OCI-LY1 (cell line): ENCODE results near the gene FBXW9.

Experiments used
- H2AFZ ChIP-seq: fragments of 200-600 bp; sonication (generic), shearing (Covaris generic); 2 replicates; pipeline ENCODE4 v1.6.0; 2014; ENCODE audit warnings: antibody characterized with exemption, mild to moderate bottlenecking, low read length
- H3F3A ChIP-seq: fragments of 200-600 bp; sonication (generic), shearing (Covaris generic); 2 replicates; pipeline ENCODE4 v1.6.0; 2014; ENCODE audit warnings: mild to moderate bottlenecking, antibody characterized with exemption, low read length, moderate library complexity; ENCODE audit not compliant: insufficient read depth
- H3K27ac ChIP-seq: fragments of 200-600 bp; sonication (generic); 2 replicates; pipeline ENCODE4 v1.5.1; 2014; ENCODE audit warnings: low read length, mixed run types, mild to moderate bottlenecking, low read depth; ENCODE audit not compliant: poor library complexity, severe bottlenecking
- H3K27me3 ChIP-seq: fragments of 200-600 bp; sonication (generic); 2 replicates; pipeline ENCODE4 v1.6.0; 2014; ENCODE audit warnings: antibody characterized with exemption, mild to moderate bottlenecking, low read length, moderate library complexity; ENCODE audit not compliant: insufficient read depth
- H3K36me3 ChIP-seq: fragments of 200-600 bp; sonication (generic); 2 replicates; pipeline ENCODE4 v1.6.1; 2014; ENCODE audit warnings: mild to moderate bottlenecking, antibody characterized with exemption, low read length, moderate library complexity, mixed read lengths; ENCODE audit not compliant: insufficient read depth
- H3K4me1 ChIP-seq: fragments of 200-600 bp; sonication (generic); 2 replicates; pipeline ENCODE4 v1.5.1; 2014; ENCODE audit warnings: mild to moderate bottlenecking, low read length, moderate library complexity; ENCODE audit not compliant: insufficient read depth, severe bottlenecking
- H3K4me2 ChIP-seq: fragments of 200-600 bp; sonication (generic), shearing (Covaris generic); 2 replicates; pipeline ENCODE4 v1.6.1; 2014; ENCODE audit warnings: low read length
- H3K4me3 ChIP-seq: fragments of 200-600 bp; sonication (generic); 2 replicates; pipeline ENCODE4 v1.5.1; 2014; ENCODE audit warnings: low read length, low read depth, mild to moderate bottlenecking, mixed read lengths; ENCODE audit not compliant: poor library complexity, severe bottlenecking
- H3K79me2 ChIP-seq: fragments of 200-600 bp; shearing (Covaris generic); 2 replicates; pipeline ENCODE4 v1.6.1; 2016; ENCODE audit warnings: mixed run types, low read length, mixed read lengths; ENCODE audit not compliant: insufficient read depth
- H3K9ac ChIP-seq: fragments of 200-600 bp; sonication (generic), shearing (Covaris generic); 2 replicates; pipeline ENCODE4 v1.6.1; 2014; ENCODE audit warnings: mild to moderate bottlenecking, low read length, mixed read lengths
- H3K9me2 ChIP-seq: fragments of 200-600 bp; sonication (generic), shearing (Covaris generic); 2 replicates; pipeline ENCODE4 v1.6.1; 2014; ENCODE audit warnings: low read depth, mild to moderate bottlenecking, low read length, mixed read lengths
- H3K9me3 ChIP-seq: fragments of 200-600 bp; shearing (Covaris generic); 2 replicates; pipeline ENCODE4 v1.6.1; 2014; ENCODE audit warnings: low read length, mixed read lengths
- H4K20me1 ChIP-seq: fragments of 200-600 bp; sonication (generic), shearing (Covaris generic); 2 replicates; pipeline ENCODE4 v1.6.0; 2016; ENCODE audit warnings: mild to moderate bottlenecking, low read length; ENCODE audit not compliant: insufficient read depth
- CTCF ChIP-seq: fragments of 200-600 bp; sonication (generic), shearing (Covaris generic); IDR thresholded peaks from 2 replicates; pipeline ENCODE4 v1.5.1; 2017; ENCODE audit warnings: mild to moderate bottlenecking, antibody characterized with exemption, low read length, moderate library complexity, mixed read lengths
- EZH2 ChIP-seq: fragments of 200-600 bp; sonication (generic), shearing (Covaris generic); IDR thresholded peaks from 2 replicates; pipeline ENCODE4 v1.8.0; 2017; ENCODE audit warnings: borderline replicate concordance, mixed run types, mild to moderate bottlenecking, antibody characterized with exemption, low read length, moderate library complexity, mixed read lengths

Gene FBXW9

DNA sequence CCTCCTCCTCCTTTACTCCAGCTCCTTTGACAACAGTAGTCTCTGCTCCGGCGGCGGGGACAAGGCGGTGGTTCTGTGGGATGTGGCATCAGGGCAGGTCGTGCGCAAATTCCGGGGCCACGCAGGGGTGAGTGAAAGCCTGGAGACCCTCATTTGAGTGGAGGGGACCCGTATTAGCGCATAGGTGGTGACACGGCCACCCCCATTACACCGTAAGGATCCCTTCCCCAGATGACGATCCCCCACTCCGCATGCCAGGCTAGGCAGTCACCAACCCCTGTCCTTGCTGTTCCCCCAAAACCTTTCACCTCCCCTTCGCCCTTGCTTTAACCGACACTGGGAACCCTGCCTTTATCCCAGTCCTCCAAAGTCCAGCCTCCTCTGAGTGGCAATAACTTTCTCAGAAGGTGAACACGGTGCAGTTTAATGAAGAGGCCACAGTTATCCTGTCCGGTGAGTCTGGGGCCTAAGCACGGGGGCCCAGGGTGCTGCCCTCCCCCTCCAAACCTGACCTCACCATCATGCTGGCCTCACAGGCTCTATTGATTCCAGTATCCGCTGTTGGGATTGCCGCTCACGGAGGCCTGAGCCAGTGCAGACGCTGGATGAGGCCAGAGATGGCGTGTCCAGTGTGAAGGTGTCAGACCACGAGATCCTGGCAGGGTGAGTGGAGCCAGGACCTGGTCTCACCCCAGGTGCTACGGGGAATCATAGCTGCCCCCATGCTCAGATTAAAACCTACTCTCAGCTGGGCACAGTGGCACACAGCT, 26.1 kb downstream of the FBXW9 start:
- no peak overlapping the region for H2AFZ ChIP-seq
- no peaks in the 10 kb centered on the region for H3F3A ChIP-seq
- H3K4me2 ChIP-seq, result peak overlapping the region; percentile 73
- H3K4me3 ChIP-seq, result peak overlapping the region; percentile 86
- H3K9me3 ChIP-seq, result no peaks in the 10 kb centered on the region
- TF ChIP-seq EZH2 (no peak), CTCF (no peak)
- no peak overlapping the region for H3K27ac ChIP-seq
- H3K9me2 ChIP-seq, result no peaks in the 10 kb centered on the region
- H3K4me1 ChIP-seq, result peaks cover 35% of the 10 kb centered on the region
- peaks cover 26% of the 10 kb centered on the region for H3K36me3 ChIP-seq
- H3K27me3 ChIP-seq, result no peaks in the 10 kb centered on the region
- H4K20me1 ChIP-seq, result no peaks in the 10 kb centered on the region
- no peaks in the 10 kb centered on the region for H3K79me2 ChIP-seq
- H3K9ac ChIP-seq, result peak overlapping the region; percentile 88

DNA sequence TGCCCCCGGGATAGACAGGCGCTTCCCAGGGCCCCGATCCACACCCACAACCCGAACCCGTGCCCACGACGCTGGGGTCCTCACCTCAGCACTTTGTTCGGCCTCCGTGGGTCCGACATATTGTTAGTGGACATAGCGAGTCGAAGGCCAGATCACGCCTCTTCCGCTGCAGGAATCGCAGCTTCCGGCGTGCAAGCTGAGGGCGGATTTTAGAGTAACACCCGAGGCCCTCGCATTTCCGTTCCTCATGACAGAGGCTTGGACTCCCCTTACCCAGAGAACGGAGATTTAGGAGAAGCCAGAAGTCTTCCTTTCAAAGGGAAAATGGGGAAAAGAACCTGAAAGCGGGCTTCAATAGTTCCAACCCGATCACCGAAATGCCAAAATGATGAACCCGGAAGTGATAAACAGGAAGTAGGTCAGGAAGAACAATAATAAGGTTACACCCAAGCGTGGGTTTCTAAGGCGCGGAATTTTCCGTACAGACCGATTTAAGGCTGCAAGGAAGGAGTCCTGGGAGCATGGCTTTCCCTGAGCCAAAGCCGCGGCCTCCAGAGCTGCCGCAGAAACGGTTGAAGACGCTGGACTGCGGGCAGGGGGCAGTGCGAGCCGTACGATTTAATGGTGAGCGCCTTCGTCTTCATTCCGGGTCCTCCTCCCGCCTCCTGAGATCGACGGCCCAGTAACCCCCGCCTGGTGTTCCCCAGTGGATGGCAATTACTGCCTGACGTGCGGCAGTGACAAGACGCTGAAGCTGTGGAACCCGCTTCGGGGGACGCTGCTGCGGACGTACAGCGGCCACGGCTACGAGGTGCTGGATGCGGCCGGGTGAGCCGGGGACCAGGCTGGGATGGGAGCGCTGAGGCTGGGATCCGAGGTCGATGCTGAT, 26.9 kb downstream of the FBXW9 start:
- Histone ChIP-seq H2AFZ (no peak overlapping the region), H3K4me2 (peak overlapping the region; percentile 73), H3F3A (no peaks in the 10 kb centered on the region), H3K9ac (peak overlapping the region; percentile 88), H3K9me2 (no peaks in the 10 kb centered on the region), H3K27me3 (no peaks in the 10 kb centered on the region), H3K9me3 (no peaks in the 10 kb centered on the region), H4K20me1 (no peaks in the 10 kb centered on the region), H3K27ac (peak overlapping the region; percentile 60), H3K79me2 (no peaks in the 10 kb centered on the region), H3K4me3 (peak overlapping the region; percentile 86), H3K4me1 (peaks cover 43% of the 10 kb centered on the region), H3K36me3 (peaks cover 27% of the 10 kb centered on the region)
- no peak for TF ChIP-seq CTCF
- TF ChIP-seq EZH2, result no peak

DNA sequence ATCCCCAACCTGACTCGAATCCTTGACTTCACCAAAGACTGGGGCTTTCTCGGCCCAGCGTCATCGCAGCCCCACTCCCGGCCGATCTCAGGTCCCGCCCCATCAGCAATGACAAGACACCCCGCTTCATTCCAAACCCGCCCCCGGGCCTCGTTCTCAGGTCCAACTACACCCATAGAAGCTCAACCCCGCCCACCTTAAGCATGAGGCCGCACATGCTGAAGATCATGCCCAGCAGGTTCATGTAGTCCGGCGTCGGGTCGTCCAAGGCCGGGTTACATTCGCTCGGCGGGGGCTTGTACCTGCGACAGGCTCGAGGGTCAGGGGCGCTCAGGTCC, 27.5 kb downstream of the FBXW9 start:
- Histone ChIP-seq H3K36me3 (peaks cover 27% of the 10 kb centered on the region), H3K79me2 (no peaks in the 10 kb centered on the region), H3K9ac (peak overlapping the region; percentile 88), H3K27me3 (no peaks in the 10 kb centered on the region), H3K4me2 (peak overlapping the region; percentile 73), H3K4me1 (peaks cover 43% of the 10 kb centered on the region), H3K9me3 (no peaks in the 10 kb centered on the region), H2AFZ (no peak overlapping the region), H3K4me3 (peak overlapping the region; percentile 86), H3F3A (no peaks in the 10 kb centered on the region), H4K20me1 (no peaks in the 10 kb centered on the region), H3K9me2 (no peaks in the 10 kb centered on the region), H3K27ac (peak overlapping the region; percentile 60)
- TF ChIP-seq CTCF (no peak), EZH2 (no peak)
